CD4-positive, alpha-beta T cell treated with Interleukin-21 for 1 hour (primary cell): ENCODE data around the gene ULK4.

Source experiments
- DNase-seq: peaks from one replicate; pipeline ENCODE4 v3.0.0-alpha.2; 2020

The ULK4 gene

DNA sequence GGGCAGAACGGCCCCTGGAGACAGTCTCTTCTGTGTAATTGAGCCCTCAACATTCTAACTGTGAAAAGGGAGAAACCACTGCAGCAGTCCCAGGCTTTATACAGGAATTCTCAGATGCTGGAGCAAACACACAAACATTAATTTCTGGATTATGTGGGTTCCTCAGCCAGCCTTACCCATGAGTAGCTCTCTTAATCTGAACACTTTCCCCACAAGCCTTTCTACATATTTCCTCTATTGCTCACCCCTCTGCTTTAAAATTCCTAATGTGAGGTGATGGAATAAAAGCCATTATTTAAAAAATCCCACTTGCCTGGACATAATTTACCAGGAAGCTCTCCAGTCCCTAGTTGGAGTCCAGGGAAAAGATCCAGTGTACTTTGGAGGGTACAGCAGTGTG lies 623.6 kb downstream of the ULK4 start:
- no peak for DNase-seq

DNA sequence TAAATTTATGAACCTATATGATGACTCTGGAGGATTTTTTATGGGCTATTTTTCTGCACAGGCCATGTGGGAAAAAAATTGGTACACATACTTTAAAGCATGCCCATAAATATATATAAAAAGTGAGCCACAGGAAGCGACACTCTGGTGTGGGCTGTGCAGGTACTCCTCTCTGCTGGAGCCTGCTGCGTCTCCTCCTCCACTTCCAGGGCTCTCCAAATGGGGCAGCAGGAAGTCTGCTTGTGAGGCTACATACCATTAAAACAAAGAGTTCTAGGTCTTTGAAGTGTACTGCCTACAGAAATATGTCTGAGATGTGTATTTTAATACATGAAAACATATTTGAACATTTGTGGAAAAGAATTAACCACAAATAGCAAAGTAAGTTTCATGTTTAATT lies 627.5 kb downstream of the ULK4 start:
- DNase-seq: no peak

DNA sequence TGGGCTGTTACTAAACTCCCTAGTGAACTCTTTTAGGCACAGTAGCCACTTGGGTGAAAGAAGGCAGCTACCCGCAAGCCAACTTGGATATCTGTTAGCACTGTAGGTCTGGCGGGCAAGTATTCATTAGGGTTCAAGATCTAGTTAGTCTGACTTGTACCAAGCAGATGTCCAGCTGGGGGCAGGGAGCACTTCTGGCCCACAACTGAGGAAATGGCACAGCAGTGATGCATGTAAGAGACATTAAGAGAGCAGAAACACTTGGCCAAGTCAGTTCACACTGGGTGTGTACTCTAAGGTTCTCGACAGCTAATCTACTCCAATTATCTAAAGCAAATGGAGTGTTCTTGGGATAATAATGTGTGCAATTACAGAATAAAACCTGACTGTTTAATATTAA lies 630.9 kb downstream of the ULK4 start:
- no peak for DNase-seq

DNA sequence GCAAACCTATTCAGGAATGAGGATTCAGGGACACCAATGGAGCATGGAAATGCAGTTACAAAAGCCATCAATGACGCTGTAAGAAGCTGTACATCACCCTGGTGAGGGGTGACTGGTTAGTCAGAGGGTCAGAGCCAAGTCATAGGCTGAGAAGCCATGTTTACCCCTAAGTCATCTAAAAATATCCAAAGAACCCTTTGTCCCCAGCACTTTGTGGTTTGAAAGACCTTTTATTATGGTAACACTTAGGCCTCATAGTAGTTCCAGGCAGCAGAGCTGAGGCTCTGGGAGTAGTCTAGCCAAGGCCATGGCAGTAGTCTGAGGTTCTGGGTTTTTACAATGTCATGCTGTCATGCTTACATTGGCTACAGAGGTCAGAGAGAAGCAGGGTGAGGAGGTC lies 631.4 kb downstream of the ULK4 start:
- no peak for DNase-seq

DNA sequence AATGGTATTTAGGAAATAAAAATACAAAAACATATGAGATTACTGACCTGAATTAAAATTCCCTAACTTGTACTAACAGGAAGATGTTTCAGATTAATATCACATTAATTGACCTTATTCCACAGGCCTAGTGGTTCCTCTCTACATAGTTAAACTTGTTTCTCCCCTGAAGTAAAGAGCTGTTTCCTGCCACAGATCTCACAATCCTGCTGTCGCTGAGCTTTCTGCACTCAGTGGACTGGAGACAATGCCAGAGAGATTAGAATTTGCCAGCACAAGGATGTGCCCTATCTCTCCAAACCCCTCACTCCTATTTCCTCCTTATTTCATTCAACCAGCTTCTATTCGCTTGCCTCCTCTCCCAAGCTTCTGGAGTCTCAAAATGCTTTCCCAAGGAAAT lies 632.0 kb downstream of the ULK4 start:
- DNase-seq: no peak

DNA sequence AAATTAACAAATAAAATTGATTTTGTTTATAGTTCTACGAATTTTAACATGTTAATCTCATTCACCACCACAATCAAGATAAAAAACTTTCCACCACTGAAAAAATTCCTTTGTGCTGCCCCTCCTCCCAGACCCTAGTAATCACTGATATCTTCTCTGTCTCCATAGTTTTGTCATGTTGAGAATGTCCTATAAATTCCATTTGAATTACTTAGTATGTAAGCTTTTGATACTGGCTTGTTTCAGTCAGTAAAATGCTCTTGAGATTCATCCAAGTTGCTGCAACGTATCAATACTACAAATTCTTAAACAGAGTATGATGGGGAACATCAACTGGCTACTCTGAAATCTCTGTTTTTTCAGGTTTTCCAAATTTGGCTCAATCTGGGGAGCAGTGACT lies 633.0 kb downstream of the ULK4 start:
- DNase-seq: no peak

DNA sequence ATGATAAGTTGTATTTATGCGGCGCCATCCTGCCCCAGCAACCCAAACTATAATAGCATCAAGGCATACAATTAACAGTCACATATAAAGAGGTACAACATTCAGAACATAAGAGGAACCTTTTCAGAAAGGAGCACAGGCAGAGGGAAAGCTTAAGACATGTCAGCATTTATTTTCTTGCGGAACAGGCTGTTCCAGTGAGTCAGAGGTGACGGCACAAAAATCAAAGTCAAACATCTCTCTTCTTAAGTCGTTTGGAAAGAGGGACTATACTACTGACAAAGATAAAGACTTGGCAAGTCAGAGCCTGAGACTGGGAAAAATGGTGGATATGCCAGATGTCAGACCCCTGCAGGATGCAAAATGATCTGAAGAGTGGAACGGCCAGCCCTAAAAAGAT lies 634.2 kb downstream of the ULK4 start:
- DNase-seq: no peak

DNA sequence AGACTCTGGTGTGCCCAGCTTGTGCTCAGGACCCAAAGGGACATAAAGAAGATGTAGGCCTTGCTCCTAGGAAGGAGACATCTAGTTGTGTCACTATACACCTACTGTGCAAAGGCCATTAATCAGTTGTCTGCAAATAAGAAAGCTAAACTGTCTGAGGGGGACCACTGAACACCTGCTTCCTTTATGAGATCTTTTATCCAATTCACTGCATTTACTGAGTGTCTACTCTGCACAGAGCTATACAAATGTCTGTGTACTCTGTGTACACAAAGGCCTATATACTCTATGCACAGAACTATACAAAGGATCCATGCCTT lies 637.8 kb downstream of the ULK4 start:
- DNase-seq: no peak

DNA sequence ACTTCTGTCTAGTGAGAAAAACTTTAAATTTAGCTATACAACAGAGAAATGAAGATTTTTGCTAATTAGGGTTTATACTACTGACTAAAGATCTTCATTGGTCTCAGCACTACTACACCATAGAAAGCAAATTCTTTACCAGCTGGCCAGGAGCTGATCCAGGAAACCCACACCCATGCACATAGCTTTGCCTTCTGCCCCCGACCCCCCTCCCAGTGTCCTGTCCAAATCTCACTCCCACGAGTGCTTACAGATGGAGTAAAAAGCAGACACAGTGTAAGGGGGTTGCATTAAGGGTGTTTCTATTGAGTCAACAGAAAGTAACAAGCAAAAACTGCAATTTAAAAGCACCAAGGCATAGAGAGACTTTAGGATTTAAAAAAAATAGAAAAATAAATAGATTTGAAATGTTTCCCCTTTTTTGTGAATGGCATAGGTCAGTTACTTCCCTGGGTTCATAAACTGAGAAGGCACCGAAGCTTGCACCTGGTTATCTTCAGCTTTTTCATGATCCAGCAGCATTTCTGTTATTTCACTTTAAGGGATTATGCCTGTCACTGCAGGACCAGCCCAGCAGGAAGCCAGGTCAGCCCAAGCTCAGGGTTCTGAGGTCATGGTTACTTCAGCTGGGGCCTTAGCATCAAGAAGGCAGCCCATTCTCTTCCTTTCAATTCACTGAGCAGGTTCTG lies 638.3 kb downstream of the ULK4 start:
- no peak for DNase-seq

DNA sequence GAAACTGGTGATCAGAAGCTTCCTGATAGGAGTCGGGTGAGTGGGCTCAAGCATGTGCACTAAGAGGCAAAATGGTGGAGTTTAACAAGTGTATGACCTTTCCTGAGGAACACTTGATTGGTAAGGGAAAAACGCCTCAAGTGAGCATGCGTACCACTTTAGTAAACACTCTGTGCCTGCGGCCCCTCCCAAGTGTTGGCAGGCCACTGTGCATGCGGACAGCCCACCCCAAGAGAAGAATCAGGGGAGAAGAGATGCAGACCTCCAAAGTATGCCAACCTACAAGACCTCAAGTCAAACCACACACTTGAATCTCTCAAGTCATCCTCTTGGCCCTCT lies 640.3 kb downstream of the ULK4 start:
- DNase-seq: no peak

DNA sequence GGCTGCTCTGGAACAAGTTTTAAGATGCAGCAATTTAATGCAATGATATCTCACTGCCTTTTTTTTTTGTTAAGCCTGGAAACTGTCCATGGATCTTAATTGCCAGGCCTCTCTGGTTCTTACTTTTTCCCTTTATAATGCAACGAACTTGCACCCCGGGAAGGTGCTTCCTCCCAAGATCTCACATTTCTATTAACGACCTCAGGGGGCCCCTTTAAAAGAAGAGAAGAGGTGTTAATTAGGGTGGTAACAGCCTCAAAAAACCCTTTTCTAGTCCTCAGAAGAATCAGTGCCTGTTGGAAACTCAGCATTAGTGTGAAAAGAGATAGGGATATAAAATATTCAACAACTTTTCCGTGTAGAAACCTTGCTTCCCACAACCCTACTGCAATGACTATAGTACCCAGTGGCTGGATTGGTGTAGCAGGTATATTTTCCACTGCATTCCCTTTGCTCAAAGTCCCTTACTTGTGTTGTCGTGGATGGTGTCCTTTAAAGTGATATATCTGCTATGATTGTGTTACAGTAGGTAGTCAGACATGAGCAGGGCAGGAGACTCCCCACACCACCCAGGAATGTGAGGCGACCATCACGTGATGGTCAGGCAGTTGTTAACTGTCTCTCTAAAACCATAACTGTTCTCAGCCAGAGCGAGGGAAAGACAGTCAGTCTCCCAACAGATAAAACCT lies 640.8 kb downstream of the ULK4 start:
- DNase-seq: no peak

DNA sequence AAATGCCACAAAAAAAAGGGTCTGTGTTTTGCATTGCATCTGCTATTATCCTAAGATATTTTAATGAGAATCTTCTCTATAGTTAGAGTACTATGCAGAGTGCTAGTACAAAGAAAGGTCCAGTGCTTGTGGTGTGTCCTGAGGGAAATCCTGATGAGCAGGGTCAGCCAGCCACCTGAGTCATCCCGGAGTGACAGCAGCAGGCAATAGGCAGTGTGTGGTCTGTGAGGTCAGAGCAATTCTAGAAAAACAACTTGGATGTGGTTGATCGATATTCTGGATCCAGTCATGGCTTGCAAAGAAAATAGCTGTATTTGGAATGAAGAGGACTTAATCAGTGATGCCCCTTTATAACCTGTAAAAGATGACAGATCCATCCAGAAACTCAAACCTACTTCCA lies 643.4 kb downstream of the ULK4 start:
- no peak for DNase-seq

DNA sequence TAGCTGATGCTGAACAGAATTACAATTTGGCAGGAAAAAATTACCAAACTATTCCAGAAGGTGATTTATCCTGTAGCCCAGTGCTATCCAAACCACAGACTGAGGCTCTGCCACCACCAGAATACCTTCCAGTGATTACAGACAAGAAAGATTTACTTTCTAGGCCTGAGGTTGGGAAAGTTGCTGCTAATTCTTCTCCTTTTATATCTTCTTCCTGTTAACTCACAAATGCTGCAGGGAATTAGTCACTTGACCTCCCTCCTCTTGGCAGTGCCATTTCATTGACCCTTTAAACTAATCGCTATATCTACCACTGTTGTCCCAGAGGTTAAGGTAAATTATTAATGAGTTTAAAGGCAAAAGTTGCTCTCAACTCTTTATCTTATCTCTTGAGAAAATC lies 644.2 kb downstream of the ULK4 start:
- DNase-seq: no peak

DNA sequence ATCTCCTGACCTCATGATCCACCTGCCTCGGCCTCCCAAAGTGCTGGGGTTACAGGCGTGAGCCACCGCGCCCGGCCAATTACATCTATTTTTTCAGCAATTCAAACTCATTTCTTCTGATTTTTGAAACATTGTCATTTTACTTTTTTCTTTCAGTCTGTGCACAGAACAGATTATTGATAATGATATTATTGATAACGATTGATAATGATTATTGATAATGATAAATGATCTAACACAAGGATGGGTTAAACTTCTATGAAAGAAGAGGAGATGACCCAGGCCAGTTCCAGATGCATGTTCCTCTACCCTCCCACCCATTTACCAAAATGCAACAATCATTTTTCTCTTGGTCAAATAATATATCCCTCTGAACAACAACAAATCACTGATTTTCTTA lies 644.6 kb downstream of the ULK4 start:
- DNase-seq: no peak

DNA sequence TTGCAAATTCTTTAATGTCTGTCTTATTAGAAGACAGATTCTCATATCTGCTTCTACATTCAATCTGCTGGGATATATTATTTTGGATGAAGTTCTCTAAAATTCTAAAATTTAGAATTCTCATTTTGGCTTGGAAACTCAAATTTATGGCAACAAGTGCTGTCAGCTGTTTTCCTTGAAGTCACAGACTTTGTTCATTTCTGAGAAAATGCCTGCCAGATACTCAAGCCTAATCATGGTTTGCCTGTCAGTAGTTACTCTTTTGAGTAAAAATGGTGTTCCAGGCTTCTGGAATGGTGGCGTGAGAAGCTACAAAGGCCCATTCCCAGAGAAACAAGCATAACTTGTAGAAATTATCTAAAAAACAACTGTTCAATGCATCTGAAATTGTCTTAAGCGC lies 646.8 kb downstream of the ULK4 start:
- no peak for DNase-seq

DNA sequence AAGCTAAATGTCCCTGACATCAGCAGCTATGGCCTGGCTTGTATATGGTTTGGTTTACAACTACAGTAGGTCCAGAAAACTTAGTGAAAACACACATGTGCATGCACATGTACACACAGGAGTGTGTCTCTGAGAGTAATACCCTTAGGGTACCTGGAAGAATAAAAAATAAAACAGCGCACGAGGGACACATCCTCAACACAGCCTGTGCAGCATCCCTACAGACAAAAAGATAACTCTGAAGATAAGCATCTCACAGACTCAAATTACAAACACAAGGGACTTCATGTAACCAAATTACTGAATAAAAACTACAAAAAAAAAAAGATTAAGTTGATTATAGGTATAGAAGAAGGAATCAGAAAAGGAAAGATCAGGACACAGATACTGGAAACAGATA lies 653.8 kb downstream of the ULK4 start:
- DNase-seq: no peak

DNA sequence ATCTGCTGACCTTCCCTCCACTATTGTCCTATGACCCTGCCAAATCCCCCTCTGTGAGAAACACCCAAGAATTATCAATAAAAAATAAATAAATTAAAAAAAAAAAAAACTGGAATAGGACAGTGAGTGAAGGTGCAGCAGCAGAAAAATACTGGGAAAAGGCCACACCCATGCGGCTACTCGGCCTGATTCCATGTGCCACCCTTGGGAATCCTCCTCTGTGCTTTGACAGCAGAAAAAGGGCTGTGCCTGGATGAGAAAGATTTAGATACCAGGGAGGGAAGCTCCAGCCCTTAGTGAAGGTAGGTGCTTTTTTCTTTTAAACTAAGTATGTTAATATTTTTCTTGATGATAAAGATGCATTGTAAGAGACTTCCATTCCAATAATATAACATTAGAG lies 654.8 kb downstream of the ULK4 start:
- no peak for DNase-seq

DNA sequence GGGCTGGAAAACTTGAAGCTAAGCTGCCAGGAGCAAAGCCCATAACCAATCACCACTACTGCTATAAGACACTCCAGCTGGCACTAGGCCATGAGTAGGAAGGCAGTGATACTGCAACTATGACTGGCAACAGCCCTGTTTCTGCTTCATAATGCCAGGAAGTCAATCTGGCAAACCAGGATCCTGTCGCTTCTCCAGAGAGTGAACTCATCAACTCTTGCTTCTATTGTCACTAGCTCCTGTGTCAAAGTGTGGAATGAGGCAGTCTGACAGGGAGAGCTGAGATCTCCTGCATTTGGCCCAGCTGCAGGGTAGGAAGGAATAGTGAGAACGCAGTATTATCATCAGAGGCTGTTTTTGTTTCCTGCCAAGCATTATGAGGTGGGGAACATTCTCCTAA lies 657.3 kb downstream of the ULK4 start:
- no peak for DNase-seq

DNA sequence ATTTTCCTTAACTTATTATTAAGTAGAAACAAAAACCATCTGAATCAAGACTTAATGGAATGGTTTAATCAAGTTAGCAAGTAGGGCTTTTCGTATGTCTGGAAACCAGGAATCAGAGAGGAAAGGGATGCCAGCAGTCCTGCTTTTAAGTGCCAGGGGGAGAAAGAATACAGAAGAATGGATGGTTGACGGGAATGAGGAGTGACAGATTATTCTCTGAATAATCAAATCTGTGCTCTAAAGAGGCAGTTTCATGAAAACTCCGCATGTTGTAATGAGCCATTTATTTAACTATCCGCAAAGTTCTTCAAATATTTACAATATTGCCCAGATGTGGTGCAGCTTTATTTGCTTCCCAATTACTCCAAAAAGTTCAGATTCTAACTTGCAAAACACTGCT lies 659.6 kb downstream of the ULK4 start:
- DNase-seq: no peak

DNA sequence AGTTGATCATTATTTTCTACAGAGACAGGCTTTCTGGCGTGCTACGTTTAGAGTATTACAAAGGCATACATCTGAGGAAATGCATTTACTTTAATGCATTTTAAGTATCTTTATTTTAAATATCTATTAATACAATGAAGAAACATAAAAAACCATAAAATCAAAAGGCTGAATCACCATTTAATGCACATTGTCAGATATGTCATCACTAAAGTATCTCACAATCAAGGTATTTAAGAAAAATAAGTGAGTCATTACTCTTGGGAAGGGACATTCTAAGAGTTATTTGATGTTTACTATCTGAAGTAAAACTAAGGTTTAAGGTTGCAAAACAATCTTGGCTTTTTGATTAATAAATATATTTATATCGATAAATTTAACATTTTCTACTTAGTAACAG lies 660.4 kb downstream of the ULK4 start:
- no peak for DNase-seq

DNA sequence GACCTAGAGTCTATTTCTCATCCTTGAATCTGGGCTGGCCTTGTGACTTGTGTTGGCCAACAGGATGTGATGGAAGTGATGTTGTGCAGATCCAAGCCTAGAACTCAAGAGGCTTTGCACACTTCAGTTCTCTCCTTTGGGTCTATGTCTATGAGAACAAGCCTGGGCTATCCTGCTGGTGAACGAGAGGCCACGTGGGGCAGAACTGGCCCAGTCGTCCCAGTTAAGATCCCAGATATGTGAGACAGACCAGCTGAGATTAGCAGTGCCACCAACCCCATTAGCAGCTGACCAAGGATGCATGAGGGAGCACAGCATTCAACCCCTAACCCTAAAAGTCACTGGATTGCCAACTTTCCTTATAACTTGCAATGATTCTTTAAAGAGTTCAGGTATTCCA lies 662.9 kb downstream of the ULK4 start:
- DNase-seq: no peak

DNA sequence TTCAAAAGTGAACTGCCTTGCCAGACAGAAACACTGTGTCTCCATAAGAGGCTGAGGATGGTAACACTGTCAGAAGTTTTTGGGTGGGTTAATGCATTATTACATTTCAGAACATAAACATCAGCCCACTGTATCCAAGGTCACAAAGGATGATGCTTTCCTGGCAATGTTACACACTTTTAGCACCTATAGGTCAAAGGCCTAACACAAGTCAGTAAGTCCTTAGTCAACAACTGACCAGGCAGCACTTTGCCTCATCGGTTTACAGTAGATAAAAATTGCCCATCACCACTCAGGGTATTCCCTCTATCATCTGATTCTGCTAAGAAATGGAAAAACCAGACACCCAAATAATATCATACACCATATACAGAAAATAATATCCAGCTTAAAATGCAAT lies 664.2 kb downstream of the ULK4 start:
- no peak for DNase-seq

DNA sequence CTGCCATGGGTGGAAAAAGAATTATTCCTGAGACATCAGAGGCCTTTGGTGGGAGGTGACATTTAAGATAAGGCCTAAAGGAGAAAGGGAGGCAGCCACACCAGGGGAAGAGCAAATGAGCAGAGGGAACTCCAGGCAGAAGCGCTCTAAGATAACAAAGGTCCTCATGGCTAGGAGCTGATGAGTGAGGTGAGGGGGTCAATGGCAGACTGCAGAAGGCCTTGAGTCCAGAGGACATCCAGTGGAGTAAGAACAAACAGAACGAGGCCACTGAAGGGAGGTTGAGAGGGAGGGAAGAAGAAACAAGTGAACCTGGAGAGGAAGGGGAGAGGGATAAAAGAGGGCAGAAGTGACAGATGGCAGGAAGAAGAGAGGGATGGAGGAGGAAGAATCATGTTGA lies 665.3 kb downstream of the ULK4 start:
- no peak for DNase-seq

DNA sequence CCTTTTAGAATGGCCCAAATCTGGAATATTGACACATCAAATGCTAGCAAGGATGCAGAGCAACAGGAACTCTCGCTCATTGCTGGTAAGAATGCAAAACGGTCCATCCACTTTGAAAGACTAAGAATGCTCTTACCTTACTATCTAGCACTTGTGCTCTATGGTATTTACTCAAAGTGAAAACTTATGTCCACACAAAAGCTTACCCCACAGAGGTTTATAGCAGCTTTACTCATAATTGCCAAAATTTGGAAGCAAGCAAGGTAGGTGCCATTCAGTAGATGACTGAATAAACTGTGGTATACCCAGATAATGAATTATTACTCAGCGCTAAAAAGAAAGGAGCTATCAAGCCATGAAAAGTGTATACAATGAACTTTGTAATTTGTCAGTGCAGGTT lies 666.2 kb downstream of the ULK4 start:
- no peak for DNase-seq

DNA sequence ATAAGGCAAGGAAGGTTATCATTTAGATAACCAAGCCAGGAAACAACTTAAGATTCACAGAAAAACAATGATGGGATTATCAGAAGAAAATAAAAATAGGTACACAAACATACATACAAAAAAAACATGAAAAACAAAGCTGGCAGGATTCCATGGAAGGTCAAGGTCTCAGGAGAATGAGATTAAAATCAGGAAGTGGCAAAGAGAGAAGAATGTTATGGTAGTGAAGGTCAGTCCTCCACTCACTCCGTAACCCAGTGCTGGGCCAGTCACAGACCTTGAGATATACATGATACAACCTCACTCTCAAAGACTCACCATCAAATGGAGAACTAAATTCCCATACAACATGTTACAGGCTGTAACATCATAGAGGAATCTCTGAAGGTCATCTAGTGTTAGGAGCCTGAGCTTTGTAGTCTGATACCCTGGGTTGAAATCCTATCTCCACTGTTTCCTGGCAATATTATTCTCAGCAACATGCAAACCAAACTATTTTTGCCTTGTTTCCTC lies 668.7 kb downstream of the ULK4 start:
- DNase-seq: no peak
